Osteoblast (primary cell): ENCODE results near the gene TSPAN33. TPM values are rescaled to one million over a fixed set of nuclear protein-coding genes. Genes with fewer than 3 reads are reported as not detected.
A peak's percentile ranks its signal among the peaks of the same experiment; 100 is the strongest.

Experiments
- DNase-seq: peaks from one replicate; pipeline ENCODE4 v3.0.0; 2011; ENCODE audit warnings: low spot score, mixed read lengths; ENCODE audit not compliant: insufficient read length; ENCODE audit errors: missing footprints
- H2AFZ ChIP-seq: 2 replicates; pipeline ENCODE4 v1.6.0; 2011; ENCODE audit warnings: mild to moderate bottlenecking, low read length
- H3K27ac ChIP-seq: 2 replicates; pipeline ENCODE4 v1.5.1; 2011; ENCODE audit warnings: mild to moderate bottlenecking, low read depth, low read length, moderate library complexity
- H3K27me3 ChIP-seq: 2 replicates; pipeline ENCODE4 v1.6.0; 2012; ENCODE audit warnings: mild to moderate bottlenecking, control low read depth, inconsistent platforms, low read length, moderate library complexity; ENCODE audit not compliant: insufficient read depth
- H3K36me3 ChIP-seq: 2 replicates; pipeline ENCODE4 v1.5.1; 2011; ENCODE audit warnings: mild to moderate bottlenecking, low read length, control low read depth, moderate library complexity; ENCODE audit not compliant: insufficient read depth
- H3K4me1 ChIP-seq: 2 replicates; pipeline ENCODE4 v1.5.1; 2011; ENCODE audit warnings: mild to moderate bottlenecking, low read length, control low read depth, moderate library complexity; ENCODE audit not compliant: insufficient read depth
- H3K4me2 ChIP-seq: 2 replicates; pipeline ENCODE4 v1.6.0; 2011; ENCODE audit warnings: mild to moderate bottlenecking, low read length; ENCODE audit not compliant: insufficient read depth
- H3K4me3 ChIP-seq: fragments of 200-600 bp; sonication (generic); 3 replicates; pipeline ENCODE4 v1.5.1; 2012; ENCODE audit warnings: mild to moderate bottlenecking, low read length, inconsistent platforms; ENCODE audit not compliant: insufficient read depth
- H3K79me2 ChIP-seq: 2 replicates; pipeline ENCODE4 v1.6.0; 2012; ENCODE audit warnings: mild to moderate bottlenecking, low read length, control low read depth, inconsistent platforms; ENCODE audit not compliant: insufficient read depth
- H3K9me3 ChIP-seq: 2 replicates; pipeline ENCODE4 v1.5.1; 2011; ENCODE audit warnings: low read depth, low read length, control low read depth
- H4K20me1 ChIP-seq: 2 replicates; pipeline ENCODE4 v1.6.0; 2012; ENCODE audit warnings: mild to moderate bottlenecking, low read length, control low read depth; ENCODE audit not compliant: insufficient read depth
- CTCF ChIP-seq: IDR thresholded peaks from 2 replicates; pipeline ENCODE4 v1.5.1; 2011; ENCODE audit warnings: mild to moderate bottlenecking, low read depth, low read length, moderate library complexity; ENCODE audit errors: extremely low read depth
- total RNA-seq: library from RNA; depleted of rRNA; stranded (reverse); fragments of >200 nt; gene quantifications from 2 replicates; pipeline ENCODE4 v1.2.3, GENCODE V29; 2012

TSPAN33 gene
- total RNA-seq, 1 donor, result 0.36 TPM

DNA sequence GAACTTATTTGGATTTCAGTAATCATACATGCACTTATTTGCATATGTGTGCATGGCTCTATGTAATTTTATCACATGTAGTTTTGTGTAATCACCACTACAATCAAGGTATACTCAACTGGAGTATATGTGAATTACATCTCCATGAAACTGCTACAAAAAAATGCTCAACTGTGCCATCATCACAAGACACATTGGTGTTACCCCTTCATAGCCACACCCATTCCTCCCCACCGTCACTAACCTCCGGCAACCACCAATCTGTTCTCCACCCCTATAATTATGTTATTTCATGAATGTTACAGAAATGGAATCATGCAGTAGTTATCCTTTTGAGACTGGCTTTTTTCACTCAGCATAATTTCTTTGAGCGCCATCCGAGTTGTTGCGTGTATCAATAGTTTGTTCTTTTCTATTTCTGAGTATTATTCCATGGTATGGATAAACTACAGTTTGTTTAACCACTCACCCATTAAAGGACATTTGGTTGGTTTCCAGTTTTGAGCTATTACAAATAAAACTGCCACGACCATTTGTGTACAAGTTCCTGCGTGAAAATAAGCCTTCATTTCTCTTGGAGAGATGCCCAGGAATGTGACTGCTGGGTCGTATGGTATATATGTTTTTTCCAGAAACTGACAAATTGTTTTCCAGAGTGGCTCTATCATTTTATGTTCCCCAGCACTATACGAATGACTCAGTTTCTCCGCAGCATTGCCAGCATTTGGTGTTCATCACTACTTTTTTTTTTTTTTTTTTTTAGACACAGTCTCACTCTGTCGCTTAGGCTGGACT, 32.6 kb downstream of the TSPAN33 start:
- Histone ChIP-seq H3K4me2 (no peak overlapping the region), H4K20me1 (no peaks in the 10 kb centered on the region), H3K4me3 (no peak overlapping the region), H3K27me3 (peaks cover 14% of the 10 kb centered on the region), H3K27ac (no peak overlapping the region), H3K4me1 (no peaks in the 10 kb centered on the region), H3K36me3 (no peaks in the 10 kb centered on the region), H3K79me2 (no peaks in the 10 kb centered on the region), H3K9me3 (no peaks in the 10 kb centered on the region), H2AFZ (no peak overlapping the region)
- TF ChIP-seq CTCF, result no peak
- peak; percentile 22 for DNase-seq

- no peak for TF ChIP-seq CTCF
- peaks cover 6% of the 10 kb centered on the region for H3K4me1 ChIP-seq
- no peaks in the 10 kb centered on the region for H3K79me2 ChIP-seq
- H2AFZ ChIP-seq, result no peak overlapping the region
- H3K4me2 ChIP-seq, result no peak overlapping the region
- peaks cover 5% of the 10 kb centered on the region for H4K20me1 ChIP-seq
- H3K9me3 ChIP-seq, result no peaks in the 10 kb centered on the region
- H3K36me3 ChIP-seq, result no peaks in the 10 kb centered on the region
- DNase-seq, result peak; percentile 63
- no peak overlapping the region for H3K27ac ChIP-seq
- H3K4me3 ChIP-seq, result no peak overlapping the region
- peaks cover 13% of the 10 kb centered on the region for H3K27me3 ChIP-seq
Measured at GRCh38 chr7:129184981-129185670, 40.6 kb downstream of the TSPAN33 start.

DNA sequence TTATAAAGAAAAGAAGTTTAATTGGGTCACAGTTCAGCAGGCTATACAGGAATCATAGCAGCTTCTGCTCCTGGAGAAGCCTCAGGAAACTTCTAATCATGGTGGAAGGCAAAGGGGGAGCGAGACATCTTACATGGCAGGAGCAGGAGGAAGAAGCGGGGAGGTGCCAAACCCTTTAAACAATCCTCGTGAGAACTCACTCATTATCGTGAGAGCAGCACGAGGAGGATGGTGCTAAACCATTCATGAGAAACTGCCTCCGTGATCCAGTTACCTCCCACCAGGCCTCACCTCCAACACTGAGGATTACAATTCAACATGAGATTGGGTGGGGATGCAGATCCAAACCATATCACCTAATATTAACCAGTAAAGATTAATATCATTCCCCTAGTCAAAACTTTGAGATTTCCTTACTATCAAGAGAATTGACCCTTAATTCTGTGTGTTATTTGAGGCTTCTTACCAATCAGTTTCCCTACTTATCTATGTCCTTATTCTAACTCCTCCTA, 42.3 kb downstream of the TSPAN33 start:
- Histone ChIP-seq H3K4me3 (no peak overlapping the region), H3K27ac (no peak overlapping the region), H3K27me3 (peaks cover 13% of the 10 kb centered on the region), H4K20me1 (peaks cover 17% of the 10 kb centered on the region), H3K4me1 (peaks cover 6% of the 10 kb centered on the region), H3K79me2 (no peaks in the 10 kb centered on the region), H3K4me2 (no peak overlapping the region), H2AFZ (no peak overlapping the region), H3K9me3 (no peaks in the 10 kb centered on the region), H3K36me3 (no peaks in the 10 kb centered on the region)
- no peak for TF ChIP-seq CTCF
- DNase-seq, result no peak
